Measurements from ENCODE around the gene SLC27A4.

SLC27A4 gene

DNA sequence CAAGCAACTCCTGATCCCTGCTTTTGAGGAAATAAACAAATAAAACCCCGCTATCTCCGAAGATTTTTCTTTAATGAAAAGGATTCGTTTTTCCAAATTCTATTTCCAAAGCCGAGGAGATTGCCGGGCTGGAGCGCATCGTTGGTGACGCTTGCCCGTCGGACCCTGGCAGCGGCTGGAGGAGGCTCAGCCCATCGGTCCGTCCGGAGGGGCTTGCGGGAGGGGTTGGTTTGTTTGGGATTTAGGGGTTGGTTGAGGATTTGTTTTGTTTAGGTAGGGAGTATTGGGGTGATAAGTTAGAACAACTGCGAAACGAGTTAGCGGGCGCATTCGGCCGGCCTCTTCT, 51.6 kb downstream of the SLC27A4 start:
- DNase-seq (ENCODE audit: low read depth in 3 of 3): no peak

DNA sequence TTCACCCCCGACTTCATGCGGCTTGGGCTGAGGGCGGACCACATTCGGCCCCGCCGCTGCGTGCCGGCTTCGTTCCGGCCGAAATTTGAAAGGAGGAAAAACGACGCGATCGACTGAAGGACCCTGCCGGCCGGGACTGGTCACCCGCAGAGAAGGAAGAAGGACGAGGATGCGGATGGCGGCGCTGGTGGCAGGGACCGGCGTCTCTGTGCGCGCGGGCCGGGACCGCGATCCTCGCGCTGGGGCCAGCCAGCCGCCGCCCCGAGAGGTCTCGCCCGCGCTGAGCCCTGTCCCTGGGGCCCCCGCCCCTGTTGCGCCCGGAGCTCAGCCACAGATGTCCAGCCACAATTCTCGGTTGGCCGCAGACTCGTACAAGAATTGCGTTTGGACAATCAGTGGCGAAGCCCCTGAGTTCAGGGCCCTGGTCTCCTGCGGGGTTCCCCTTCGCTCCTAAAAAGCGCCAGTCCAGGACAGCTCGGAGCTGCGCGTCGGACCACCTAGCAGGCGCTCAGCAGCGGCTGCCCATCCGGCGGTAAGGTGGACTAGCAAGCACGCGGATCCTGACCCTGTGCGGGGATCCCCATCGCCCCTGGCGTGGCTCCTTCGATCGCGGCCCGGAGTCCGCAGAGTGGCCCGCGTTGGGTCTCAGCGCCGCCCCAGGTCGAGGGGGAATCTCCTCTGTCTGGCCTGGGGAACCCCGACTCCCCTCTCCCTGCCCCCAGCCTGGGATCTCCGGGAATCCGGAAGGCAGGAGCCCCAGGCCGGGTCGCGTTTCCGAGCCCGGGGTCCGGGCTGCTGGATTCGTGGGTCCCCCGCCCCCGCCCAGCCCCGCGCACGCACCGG, 52.2 kb downstream of the SLC27A4 start:
- no peak for DNase-seq (ENCODE audit: low read depth in 3 of 3)

DNA sequence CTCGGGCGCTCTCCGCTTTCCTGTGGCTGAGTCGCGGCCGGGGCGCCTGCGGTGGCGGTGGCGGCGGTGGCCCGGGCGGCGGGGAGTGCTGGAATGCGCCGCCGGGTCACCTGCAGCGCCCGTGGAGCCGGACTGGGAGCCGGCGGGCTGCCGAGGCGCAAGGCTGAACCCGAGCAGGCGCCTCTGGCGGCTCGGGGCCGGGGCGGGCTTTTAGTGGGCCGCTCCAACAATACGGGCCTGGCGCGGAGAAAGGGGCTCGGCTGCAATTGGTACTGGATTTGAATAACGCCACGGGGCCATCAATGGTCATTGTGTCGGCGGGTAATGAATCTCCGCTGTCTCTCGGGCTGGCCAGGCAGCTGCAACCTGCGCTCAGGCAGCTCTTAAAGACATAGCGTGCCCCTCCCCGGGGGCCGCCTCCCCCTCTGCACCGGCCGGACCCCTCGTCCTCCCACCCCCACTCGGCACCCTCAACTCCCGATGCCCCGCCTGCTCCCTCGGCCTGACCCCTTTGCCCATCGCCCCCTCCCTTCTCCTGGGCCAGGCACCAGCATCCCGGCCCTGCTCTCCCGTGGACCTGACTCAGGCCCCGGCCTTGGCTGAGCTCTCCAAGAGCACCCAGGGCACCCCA, 52.9 kb downstream of the SLC27A4 start:
- DNase-seq (ENCODE audit: low read depth in 3 of 3): no peak

DNA sequence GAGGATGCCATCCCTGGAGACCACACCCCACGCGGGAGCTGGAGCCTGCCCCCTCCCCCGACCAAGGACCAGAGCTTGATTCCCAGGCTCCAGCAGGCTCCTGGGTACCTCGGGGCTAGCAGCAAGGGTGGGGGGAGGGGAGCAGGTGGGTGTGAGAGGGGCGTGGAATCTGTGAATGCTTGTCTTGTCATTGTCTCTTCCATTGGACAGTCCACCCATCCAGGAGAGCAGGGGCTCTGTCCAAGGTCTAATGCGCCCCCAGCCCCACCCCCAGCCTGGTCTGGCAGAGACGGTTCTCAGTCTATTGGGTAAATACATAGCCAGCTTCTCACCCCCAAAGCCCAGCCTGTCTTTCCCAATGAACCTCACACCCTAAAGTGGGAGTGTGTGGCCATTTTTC, 53.6 kb downstream of the SLC27A4 start:
- no peak for DNase-seq (ENCODE audit: low read depth in 3 of 3)

DNA sequence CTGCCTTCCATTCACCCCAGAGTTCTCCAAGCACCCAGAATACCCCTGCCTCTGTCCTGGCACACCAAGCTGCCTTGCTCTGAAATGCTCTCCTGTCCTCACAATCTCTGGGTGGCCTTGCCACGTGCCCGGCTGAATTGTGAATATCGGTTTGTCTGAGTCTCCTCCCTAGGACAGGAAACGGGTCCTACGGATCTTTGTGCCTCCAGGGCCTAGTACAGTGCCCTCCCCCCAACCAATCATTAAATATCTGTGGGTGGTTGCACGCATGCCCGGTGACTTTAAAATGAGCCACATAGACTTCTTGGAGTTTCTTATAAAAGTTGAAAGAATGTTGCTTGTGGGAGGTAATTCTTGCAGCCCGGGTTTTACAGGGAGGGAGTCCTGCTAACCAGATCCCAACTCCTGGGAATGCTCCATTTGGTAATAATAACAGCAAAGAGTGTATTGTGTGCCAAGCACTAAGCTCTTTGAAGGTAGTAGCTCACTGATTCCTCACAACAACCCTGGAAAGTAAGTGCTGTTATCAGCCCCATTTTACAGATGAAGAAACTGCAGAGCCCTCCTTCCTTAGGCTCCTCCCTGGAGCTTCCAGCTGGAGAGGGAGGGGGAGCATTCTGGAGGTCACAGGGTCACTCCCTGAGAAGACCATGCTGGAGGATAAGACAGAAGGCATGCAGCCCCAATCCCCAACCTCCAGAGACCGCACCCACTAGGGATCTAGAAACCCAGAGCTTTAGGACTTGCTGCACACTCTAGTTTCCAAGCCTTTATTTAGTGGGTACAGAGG, 54.2 kb downstream of the SLC27A4 start:
- DNase-seq (ENCODE audit: low read depth in 3 of 3): no peak

DNA sequence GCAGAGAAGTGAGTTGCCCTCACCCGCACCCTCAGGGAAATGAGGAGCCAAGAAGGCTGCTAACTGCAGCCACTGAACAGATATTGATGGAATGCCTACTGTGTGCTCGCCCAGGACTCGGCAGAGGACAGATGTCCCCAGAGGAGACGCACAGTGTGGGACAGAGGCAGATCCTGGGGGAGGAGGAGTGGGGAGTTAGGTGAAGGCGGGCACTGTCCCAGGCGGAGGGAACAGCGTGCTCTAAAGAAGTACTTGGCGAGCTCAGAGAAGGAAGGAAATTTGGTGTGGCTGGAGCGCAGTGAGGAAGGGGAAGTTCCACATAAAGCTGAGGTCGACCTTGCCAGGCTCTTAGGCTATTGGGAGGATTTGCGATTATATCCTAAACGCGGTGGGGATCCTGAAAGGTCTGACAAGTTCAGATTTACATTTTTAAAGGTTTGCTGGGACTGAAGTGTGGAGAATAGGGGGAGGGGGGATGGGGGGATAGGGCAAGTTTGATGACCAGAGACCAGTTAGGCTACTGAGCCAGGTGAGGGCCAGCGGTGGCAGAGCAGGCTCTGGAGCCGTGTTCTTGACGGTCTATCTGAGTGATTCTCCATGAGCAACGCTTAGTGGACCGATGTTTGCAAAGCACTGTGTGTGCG, 56.8 kb downstream of the SLC27A4 start:
- DNase-seq (ENCODE audit: low read depth in 3 of 3): no peak

DNA sequence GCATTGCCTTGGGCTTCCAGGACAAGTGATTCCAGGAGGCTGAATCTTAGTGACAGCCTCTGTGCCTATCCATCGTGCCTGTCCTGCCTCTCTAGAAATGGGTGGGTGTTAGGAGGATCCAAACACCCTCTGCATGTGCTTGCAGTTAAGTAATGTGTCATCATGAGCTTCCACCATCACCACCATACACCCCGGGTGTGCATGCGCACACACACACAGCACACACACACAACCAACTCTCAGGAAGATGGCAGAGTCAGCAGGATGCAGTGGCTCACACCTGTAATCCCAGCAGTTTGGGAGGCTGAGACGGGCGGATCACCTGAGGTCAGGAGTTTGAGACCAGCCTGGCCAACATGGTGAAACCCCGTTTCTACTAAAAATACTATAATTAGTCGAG, 57.5 kb downstream of the SLC27A4 start:
- no peak for DNase-seq (ENCODE audit: low read depth in 3 of 3)

DNA sequence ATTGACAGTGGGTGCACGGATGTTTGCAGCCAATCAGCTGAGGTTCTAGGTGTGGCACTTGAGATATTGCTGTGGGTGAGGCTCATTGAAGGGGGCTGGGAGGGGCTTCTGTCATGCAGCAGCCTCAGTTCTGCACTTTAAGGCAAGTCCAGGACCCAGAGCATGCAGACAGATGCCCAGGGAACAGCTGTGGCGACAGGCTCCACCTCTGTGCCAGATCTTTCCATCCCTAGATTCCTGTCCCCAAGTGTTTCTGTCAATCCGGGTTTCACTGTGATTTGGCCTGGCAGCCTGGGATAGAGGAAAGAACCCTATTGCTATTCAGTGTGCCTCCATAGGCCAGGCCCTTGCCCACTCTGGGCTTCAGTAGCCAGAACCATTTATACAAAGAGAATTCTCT, 59.5 kb downstream of the SLC27A4 start:
- no peak for DNase-seq (ENCODE audit: low read depth in 3 of 3)

DNA sequence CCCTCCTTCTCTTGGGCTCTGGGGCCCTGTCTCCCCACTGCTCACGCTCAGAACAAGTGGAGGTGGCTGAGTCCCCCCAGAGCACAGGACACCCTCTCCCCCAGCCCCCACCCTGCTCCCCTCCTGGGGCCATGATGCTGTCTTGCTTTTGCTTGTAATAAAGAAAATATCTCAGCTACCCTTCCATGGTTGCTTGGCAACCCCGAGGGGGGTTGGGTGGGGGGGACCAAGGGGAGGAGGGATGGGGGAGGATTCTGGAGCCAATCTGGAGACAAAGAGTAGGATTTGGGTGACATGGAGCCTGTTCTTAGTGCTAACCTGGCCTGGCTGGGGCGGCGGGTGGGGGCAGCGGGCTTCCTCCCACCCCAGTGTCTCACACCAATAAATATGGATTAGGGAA, 64.2 kb downstream of the SLC27A4 start:
- no peak for DNase-seq (ENCODE audit: low read depth in 3 of 3)

DNA sequence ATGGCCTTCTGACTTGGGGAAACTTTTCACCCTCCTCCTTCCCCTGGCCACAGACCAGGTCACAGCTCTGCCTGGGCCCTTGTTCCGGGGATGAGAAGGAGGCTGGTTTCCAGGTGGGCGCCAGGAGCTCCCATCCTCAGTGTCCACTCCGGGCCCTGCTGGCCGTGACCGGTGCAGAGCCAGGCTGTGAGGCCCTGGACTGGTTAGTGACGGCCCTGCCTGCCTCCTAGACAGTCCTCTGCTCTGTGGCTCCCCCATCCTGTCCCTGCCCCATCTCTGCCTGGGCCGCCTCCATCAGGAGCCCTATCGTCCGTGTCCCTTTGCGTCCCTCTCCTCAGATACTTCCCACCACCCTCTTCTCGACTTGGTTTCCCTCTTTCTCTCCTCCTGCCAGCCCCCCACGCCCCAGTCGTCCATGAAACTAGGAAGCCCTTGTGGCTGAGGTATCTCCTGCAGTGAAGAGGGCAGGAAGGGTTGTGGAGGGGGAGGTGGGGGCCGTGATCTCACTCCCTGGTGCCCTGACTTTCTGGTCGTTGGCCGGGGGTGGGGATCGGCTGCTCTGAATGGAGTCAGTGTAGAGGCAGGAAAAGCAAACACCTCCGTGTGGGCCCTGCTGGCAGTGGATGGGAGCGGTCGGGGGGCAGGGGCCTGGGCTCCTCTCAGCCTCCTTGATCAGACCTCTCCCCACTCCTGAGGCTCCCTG, 64.9 kb downstream of the SLC27A4 start:
- DNase-seq (ENCODE audit: low read depth in 3 of 3): no peak

DNA sequence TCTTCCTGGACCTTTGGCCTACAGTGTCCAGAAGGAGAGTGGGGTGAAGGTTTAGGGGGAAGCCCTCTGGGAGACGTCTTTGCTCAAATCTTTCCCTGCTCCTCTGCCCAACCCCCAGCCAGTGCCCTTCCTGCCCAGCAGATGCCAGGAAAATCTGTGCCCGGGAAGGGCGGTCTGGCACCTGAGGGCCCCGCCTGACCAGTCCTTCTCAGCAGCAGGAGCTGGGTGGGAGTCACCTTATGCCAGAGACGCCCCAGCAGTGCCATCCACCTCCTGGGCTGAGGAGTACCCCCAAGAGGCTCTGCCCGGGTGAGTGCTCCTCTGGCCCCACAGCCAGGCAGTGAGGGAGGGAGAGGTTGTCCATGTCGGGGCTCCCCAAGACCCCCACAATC, 65.4 kb downstream of the SLC27A4 start:
- DNase-seq (ENCODE audit: low read depth in 3 of 3): no peak

DNA sequence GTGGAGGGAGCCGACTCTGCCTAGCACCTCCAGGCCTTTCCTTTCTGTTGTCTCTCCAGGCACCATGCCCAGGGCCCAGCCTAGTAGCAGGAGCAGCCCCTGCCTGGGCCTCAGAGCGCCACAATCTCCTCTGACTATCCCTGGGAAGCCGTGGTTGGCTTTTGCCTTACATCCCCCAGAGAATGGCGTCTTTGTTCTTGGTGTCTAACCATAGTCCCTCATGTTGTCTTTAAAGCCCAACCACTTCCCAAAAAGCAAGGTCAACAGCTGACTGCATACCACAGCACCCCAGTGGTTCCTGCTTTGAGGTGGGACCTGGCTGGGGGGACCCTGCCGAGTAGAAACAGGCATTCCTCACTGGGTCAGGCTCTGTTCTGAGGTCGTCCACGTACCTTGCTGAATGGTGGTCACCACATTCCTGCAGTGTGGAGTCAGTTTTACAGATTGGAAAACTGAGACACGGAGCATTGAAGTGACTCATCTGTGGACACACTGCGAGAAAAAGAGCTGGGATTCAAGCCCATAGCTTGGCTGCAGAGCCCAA, 66.6 kb downstream of the SLC27A4 start:
- no peak for DNase-seq (ENCODE audit: low read depth in 3 of 3)

DNA sequence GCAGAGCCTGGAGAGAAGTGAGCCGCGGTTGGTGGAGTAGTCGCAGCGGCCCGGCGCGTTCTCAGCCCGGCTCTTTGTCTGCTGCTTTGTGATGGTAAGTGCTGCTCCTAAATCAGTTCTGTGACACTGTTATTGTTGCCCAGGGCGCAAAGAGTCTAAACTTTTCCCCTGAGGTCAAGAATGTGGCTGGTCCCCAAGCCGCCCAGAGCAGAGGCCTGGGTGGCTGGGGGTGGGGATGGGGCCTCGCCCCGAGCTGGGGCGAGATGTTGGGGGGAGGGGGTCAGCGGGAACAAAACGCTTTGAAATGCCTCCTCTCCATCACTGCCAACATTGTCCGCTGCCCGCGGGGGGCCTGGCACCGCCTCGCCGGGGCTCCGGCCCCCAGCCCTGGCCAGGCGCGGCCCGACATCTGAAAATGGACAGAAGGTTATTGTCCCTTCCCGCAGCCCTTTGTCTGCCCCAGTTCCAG, 68.7 kb downstream of the SLC27A4 start:
- no peak for DNase-seq (ENCODE audit: low read depth in 3 of 3)

DNA sequence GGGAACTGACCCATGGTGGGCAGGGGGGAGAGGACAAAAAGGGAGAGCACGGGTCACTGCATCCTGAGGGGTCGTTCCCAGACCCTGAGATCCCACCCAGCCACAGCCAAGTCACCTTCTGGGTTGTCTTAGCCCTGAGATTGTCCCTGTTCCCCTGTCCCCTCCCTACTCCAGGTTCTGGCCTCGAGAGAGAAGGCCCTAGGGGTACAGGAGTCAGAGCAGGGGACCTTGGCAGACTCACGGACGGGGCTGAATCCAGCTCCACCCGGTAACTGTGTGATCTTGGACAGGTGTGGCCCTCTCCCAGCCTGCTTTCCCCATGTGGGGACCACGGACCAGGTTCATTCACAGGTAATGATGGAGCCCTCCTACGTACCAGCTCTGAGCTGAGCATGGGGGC, 69.1 kb downstream of the SLC27A4 start:
- no peak for DNase-seq (ENCODE audit: low read depth in 3 of 3)

DNA sequence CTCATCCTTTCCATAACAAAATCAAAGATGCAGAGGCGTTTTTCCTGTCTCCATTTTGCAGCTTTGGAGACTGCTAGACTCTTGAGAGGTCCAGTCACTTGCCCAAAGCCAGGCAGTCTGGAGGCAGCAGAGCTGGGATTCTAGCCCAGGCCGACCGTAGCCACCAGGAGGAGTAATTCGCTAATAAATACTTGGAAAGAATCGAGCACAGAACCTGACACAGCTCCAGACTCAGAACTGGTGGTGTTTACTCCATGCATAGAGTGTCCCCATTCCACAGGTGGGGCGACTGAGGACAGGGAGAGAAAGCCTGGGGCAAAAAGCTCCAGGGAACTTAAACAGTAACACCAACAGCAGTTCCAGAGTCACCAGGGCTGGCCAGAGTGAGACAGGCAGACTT, 69.7 kb downstream of the SLC27A4 start:
- DNase-seq (ENCODE audit: low read depth in 3 of 3): no peak

Measured in stimulated activated CD4-positive, alpha-beta T cell treated with anti-CD3 and anti-CD28 coated beads, TNF-alpha, amount 100 ng/mL, for 48 hours (primary cell).